ENCODE measurements around the gene WWC2.
A peak's percentile ranks its signal among the peaks of the same experiment; 100 is the strongest.
"Not testable (repeated sequence)": the region's sequence is repeated elsewhere in the genome, so short reads cannot be mapped to it uniquely, and the experiment has no call there.

The WWC2 gene

GRCh38 chr4:183100827-183101226 lies 1.8 kb downstream of the WWC2 start:
- DNase-seq (ENCODE audit: low spot score), result no peak

GRCh38 chr4:183101956-183102480 lies 3.0 kb downstream of the WWC2 start:
- DNase-seq (ENCODE audit: low spot score), result no peak

GRCh38 chr4:183105092-183105491 lies 6.0 kb downstream of the WWC2 start:
- no peak for DNase-seq (ENCODE audit: low spot score)

GRCh38 chr4:183106839-183107238 lies 7.8 kb downstream of the WWC2 start:
- DNase-seq (ENCODE audit: low spot score), result no peak

GRCh38 chr4:183107891-183108459 lies 8.9 kb downstream of the WWC2 start:
- DNase-seq (ENCODE audit: low spot score), result no peak

GRCh38 chr4:183110244-183110643 lies 11.2 kb downstream of the WWC2 start:
- DNase-seq (ENCODE audit: low spot score), result no peak

GRCh38 chr4:183111452-183111885 lies 12.4 kb downstream of the WWC2 start:
- DNase-seq (ENCODE audit: low spot score), result no peak

- no peak for DNase-seq (ENCODE audit: low spot score)
Measured at GRCh38 chr4:183118141-183118540, 19.1 kb downstream of the WWC2 start.

GRCh38 chr4:183118585-183118984 lies 19.5 kb downstream of the WWC2 start:
- DNase-seq (ENCODE audit: low spot score), result peak; percentile 23

- not testable (repeated sequence) for DNase-seq (ENCODE audit: low spot score)
Measured at GRCh38 chr4:183121660-183122059, 22.6 kb downstream of the WWC2 start.

GRCh38 chr4:183124228-183124627 lies 25.2 kb downstream of the WWC2 start:
- DNase-seq (ENCODE audit: low spot score), result no peak

- no peak for DNase-seq (ENCODE audit: low spot score)
Measured at GRCh38 chr4:183124865-183125264, 25.8 kb downstream of the WWC2 start.

- DNase-seq (ENCODE audit: low spot score), result no peak
Measured at GRCh38 chr4:183129125-183129524, 30.1 kb downstream of the WWC2 start.

GRCh38 chr4:183129675-183130074 lies 30.6 kb downstream of the WWC2 start:
- no peak for DNase-seq (ENCODE audit: low spot score)

GRCh38 chr4:183130328-183131155 lies 31.5 kb downstream of the WWC2 start:
- no peak for DNase-seq (ENCODE audit: low spot score)

GRCh38 chr4:183132081-183132480 lies 33.0 kb downstream of the WWC2 start:
- DNase-seq (ENCODE audit: low spot score), result no peak

- no peak for DNase-seq (ENCODE audit: low spot score)
Measured at GRCh38 chr4:183132865-183133264, 33.8 kb downstream of the WWC2 start.

GRCh38 chr4:183136855-183137254 lies 37.8 kb downstream of the WWC2 start:
- peak; percentile 61 for DNase-seq (ENCODE audit: low spot score)

GRCh38 chr4:183139058-183139750 lies 40.1 kb downstream of the WWC2 start:
- DNase-seq (ENCODE audit: low spot score), result no peak

- DNase-seq (ENCODE audit: low spot score), result no peak
Measured at GRCh38 chr4:183139972-183140570, 41.0 kb downstream of the WWC2 start.

- DNase-seq (ENCODE audit: low spot score), result no peak
Measured at GRCh38 chr4:183140911-183141320, 41.9 kb downstream of the WWC2 start.

GRCh38 chr4:183141997-183142396 lies 42.9 kb downstream of the WWC2 start:
- DNase-seq (ENCODE audit: low spot score), result no peak
